SK-N-MC (cell line): ENCODE data around the gene GABBR2.

Experiments
- EZH2 ChIP-seq: fragments of 200-600 bp; sonication (generic); IDR thresholded peaks from one replicate; pipeline ENCODE4 v1.6.1; 2017; ENCODE audit warnings: antibody characterized with exemption
- FOXP2 ChIP-seq: optimal IDR thresholded peaks from 2 replicates; pipeline ENCODE3; 2011; ENCODE audit warnings: mild to moderate bottlenecking, moderate library complexity; ENCODE audit not compliant: insufficient read depth; ENCODE audit errors: extremely low read length, control extremely low read depth
- POLR2AphosphoS5 ChIP-seq: IDR thresholded peaks from 2 replicates; pipeline ENCODE4 v1.6.1; 2012; ENCODE audit warnings: mild to moderate bottlenecking, low read depth, low read length, borderline replicate concordance

DNA sequence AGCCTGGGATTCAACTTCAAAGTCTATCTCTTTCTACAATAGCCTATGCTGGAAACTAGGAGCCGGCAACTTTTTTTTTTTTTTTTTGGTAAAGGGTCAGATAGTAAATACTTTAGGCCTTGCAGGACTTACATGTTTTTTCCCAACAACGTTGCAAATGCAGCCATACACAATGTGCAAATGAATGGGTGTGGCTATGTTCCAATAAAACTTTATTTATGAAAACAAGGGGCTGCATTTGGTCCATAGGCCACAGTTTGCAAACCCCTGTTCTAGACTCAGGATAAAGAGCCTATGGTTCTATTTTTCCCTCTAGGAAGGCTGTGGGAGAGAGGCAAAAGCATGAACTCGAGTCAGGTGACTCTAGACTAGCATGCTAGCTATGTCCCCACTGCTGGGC is 189.1 kb downstream of the GABBR2 start:
- no peak for TF ChIP-seq EZH2
- no peak for TF ChIP-seq POLR2AphosphoS5
- TF ChIP-seq FOXP2, result no peak
